GM12878 (cell line): ENCODE results near the gene EGFL8. TPM values are rescaled to one million over a fixed set of nuclear protein-coding genes. Genes with fewer than 3 reads are reported as not detected.

Source experiments
- ASH2L ChIP-seq: fragments of 300-600, 200-600 bp; sonication (generic); IDR thresholded peaks from 2 replicates; pipeline ENCODE4 v1.6.1; 2017; ENCODE audit warnings: low read depth, mild to moderate bottlenecking, borderline replicate concordance
- BMI1 ChIP-seq: fragments of 450-650 bp; IDR thresholded peaks from 2 replicates; pipeline ENCODE4 v1.6.1; 2016; ENCODE audit warnings: mild to moderate bottlenecking, moderate library complexity, borderline replicate concordance
- E2F4 ChIP-seq: IDR thresholded peaks from 2 replicates; pipeline ENCODE4 v1.6.1; 2012; ENCODE audit warnings: low read depth, low read length, improper control_type of control experiment
- MTA2 ChIP-seq: fragments of 450-650 bp; IDR thresholded peaks from 2 replicates; pipeline ENCODE4 v1.6.1; 2016; ENCODE audit warnings: low read depth, mild to moderate bottlenecking, moderate library complexity
- MTA3 ChIP-seq: IDR thresholded peaks from 2 replicates; pipeline ENCODE4 v1.6.1; 2012; ENCODE audit warnings: low read length, inconsistent platforms, borderline replicate concordance
- RUNX3 ChIP-seq: IDR thresholded peaks from 2 replicates; pipeline ENCODE4 v1.6.1; 2012; ENCODE audit warnings: low read length, inconsistent platforms
- SREBF2 ChIP-seq: IDR thresholded peaks from 2 replicates; pipeline ENCODE4 v1.6.1; 2012; ENCODE audit warnings: mild to moderate bottlenecking, low read length
- SUPT20H ChIP-seq: IDR thresholded peaks from 2 replicates; pipeline ENCODE4 v1.6.1; 2011; ENCODE audit warnings: low read depth, mild to moderate bottlenecking, low read length, moderate library complexity, borderline replicate concordance; ENCODE audit not compliant: control insufficient read depth
- SUZ12 ChIP-seq: fragments of 200-600 bp; sonication (generic); IDR thresholded peaks from one replicate; pipeline ENCODE4 v1.6.1; 2018; ENCODE audit warnings: antibody characterized with exemption, mild to moderate bottlenecking; ENCODE audit not compliant: unreplicated experiment
- TBL1XR1 ChIP-seq: IDR thresholded peaks from 2 replicates; pipeline ENCODE4 v1.6.1; 2012; ENCODE audit warnings: low read depth, low read length, improper control_type of control experiment
- USF2 ChIP-seq: IDR thresholded peaks from 2 replicates; pipeline ENCODE4 v1.6.1; 2011; ENCODE audit warnings: low read depth, low read length, improper control_type of control experiment, borderline replicate concordance
- YBX1 ChIP-seq: fragments of 450-650 bp; IDR thresholded peaks from 2 replicates; pipeline ENCODE4 v1.6.1; 2016; ENCODE audit warnings: antibody characterized with exemption
- YY1 ChIP-seq: IDR thresholded peaks from 2 replicates; pipeline ENCODE4 v1.6.1; 2011; ENCODE audit warnings: low read depth, mild to moderate bottlenecking, low read length
- ZBED1 ChIP-seq: IDR thresholded peaks from 2 replicates; pipeline ENCODE4 v1.6.1; 2016; ENCODE audit warnings: borderline replicate concordance
- ZNF384 ChIP-seq: IDR thresholded peaks from 2 replicates; pipeline ENCODE4 v1.6.1; 2012; ENCODE audit warnings: low read depth, mild to moderate bottlenecking, low read length, improper control_type of control experiment, borderline replicate concordance
- polyA plus RNA-seq, 11 experiments: library from polyadenylated mRNA; depleted of rRNA in 4 of 11; unstranded in 6 of 11; stranded (reverse) in 5 of 11; fragments of >200 nt; fragmentation: Nextera tagmentation in 4 of 11; fragmentation: Illumina TruSeq in 1 of 11; extraction: Ambion mirVana in 4 of 11; extraction: Trizol in 1 of 11; gene quantifications; 1 replicate in 1 of 11; 2 replicates in 10 of 11; pipeline versions ENCODE4 v1.2.1 to v1.2.3, GENCODE V29; 2011 to 2016; ENCODE audit warnings: inconsistent platforms in 2 of 11, missing spikeins in 2 of 11, low read depth in 1 of 11
- total RNA-seq, 4 experiments: library from RNA; depleted of rRNA in 3 of 4; stranded (reverse); fragments of >200 nt in 3 of 4; fragmentation: Illumina TruSeq in 1 of 4; extraction: Trizol in 1 of 4; gene quantifications; 2 replicates each; pipeline versions ENCODE4 v1.2.1 to v1.2.3, GENCODE V29; 2013 to 2021
- TF ChIP-seq, protein P1 (sequence below): IDR thresholded peaks from 2 replicates; pipeline ENCODE4 v1.6.1; 2012; ENCODE audit warnings: improper control_type of control experiment, low read depth, low read length; ENCODE audit not compliant: insufficient replicate concordance
- TF ChIP-seq, protein P2 (sequence below): IDR thresholded peaks from 2 replicates; pipeline ENCODE4 v1.6.1; 2011; ENCODE audit warnings: borderline replicate concordance, low read depth, mild to moderate bottlenecking, moderate library complexity, low read length; ENCODE audit not compliant: insufficient read depth, poor library complexity, severe bottlenecking
- TF ChIP-seq, protein P3 (sequence below): fragments of 450-650 bp; IDR thresholded peaks from 2 replicates; pipeline ENCODE4 v1.6.1; 2017; ENCODE audit warnings: mild to moderate bottlenecking, low read depth, inconsistent platforms; ENCODE audit not compliant: poor library complexity, severe bottlenecking

EGFL8 gene
- total and polyA plus RNA-seq, 10 of the 15 experiments (the other 5 are each of a cell fraction or from before 2014, with no cell fraction given), result 0.07 to 3.5 (median 1.4) TPM

GRCh38 chr6:32195902-32196681 is 31.7 kb downstream of the EGFL8 start (continued):
- TF ChIP-seq, protein P1, sequence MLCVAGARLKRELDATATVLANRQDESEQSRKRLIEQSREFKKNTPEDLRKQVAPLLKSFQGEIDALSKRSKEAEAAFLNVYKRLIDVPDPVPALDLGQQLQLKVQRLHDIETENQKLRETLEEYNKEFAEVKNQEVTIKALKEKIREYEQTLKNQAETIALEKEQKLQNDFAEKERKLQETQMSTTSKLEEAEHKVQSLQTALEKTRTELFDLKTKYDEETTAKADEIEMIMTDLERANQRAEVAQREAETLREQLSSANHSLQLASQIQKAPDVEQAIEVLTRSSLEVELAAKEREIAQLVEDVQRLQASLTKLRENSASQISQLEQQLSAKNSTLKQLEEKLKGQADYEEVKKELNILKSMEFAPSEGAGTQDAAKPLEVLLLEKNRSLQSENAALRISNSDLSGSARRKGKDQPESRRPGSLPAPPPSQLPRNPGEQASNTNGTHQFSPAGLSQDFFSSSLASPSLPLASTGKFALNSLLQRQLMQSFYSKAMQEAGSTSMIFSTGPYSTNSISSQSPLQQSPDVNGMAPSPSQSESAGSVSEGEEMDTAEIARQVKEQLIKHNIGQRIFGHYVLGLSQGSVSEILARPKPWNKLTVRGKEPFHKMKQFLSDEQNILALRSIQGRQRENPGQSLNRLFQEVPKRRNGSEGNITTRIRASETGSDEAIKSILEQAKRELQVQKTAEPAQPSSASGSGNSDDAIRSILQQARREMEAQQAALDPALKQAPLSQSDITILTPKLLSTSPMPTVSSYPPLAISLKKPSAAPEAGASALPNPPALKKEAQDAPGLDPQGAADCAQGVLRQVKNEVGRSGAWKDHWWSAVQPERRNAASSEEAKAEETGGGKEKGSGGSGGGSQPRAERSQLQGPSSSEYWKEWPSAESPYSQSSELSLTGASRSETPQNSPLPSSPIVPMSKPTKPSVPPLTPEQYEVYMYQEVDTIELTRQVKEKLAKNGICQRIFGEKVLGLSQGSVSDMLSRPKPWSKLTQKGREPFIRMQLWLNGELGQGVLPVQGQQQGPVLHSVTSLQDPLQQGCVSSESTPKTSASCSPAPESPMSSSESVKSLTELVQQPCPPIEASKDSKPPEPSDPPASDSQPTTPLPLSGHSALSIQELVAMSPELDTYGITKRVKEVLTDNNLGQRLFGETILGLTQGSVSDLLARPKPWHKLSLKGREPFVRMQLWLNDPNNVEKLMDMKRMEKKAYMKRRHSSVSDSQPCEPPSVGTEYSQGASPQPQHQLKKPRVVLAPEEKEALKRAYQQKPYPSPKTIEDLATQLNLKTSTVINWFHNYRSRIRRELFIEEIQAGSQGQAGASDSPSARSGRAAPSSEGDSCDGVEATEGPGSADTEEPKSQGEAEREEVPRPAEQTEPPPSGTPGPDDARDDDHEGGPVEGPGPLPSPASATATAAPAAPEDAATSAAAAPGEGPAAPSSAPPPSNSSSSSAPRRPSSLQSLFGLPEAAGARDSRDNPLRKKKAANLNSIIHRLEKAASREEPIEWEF, result peak; percentile 72
- no peak; the same call in 1 of the 2 replicates for TF ChIP-seq USF2
- no peak for TF ChIP-seq YBX1
- TF ChIP-seq ASH2L, result 0 out of 2 replicates have a peak, but pooled peaks have one; percentile 63
- peak; percentile 88 for TF ChIP-seq BMI1
- TF ChIP-seq, protein P2, sequence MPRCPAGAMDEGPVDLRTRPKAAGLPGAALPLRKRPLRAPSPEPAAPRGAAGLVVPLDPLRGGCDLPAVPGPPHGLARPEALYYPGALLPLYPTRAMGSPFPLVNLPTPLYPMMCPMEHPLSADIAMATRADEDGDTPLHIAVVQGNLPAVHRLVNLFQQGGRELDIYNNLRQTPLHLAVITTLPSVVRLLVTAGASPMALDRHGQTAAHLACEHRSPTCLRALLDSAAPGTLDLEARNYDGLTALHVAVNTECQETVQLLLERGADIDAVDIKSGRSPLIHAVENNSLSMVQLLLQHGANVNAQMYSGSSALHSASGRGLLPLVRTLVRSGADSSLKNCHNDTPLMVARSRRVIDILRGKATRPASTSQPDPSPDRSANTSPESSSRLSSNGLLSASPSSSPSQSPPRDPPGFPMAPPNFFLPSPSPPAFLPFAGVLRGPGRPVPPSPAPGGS, result peak; percentile 84
- TF ChIP-seq ZBED1, result peak; percentile 61; the same call in 1 of the 2 replicates
- no peak for TF ChIP-seq RUNX3
- no peak for TF ChIP-seq SREBF2
- TF ChIP-seq E2F4, result peak; percentile 72
- no peak for TF ChIP-seq SUPT20H
- TF ChIP-seq TBL1XR1, result peak; percentile 54; the same call in 1 of the 2 replicates
- no peak for TF ChIP-seq ZNF384
- peak; percentile 60; the same call in 1 of the 2 replicates for TF ChIP-seq MTA2
- no peak for TF ChIP-seq SUZ12
- TF ChIP-seq, protein P3, sequence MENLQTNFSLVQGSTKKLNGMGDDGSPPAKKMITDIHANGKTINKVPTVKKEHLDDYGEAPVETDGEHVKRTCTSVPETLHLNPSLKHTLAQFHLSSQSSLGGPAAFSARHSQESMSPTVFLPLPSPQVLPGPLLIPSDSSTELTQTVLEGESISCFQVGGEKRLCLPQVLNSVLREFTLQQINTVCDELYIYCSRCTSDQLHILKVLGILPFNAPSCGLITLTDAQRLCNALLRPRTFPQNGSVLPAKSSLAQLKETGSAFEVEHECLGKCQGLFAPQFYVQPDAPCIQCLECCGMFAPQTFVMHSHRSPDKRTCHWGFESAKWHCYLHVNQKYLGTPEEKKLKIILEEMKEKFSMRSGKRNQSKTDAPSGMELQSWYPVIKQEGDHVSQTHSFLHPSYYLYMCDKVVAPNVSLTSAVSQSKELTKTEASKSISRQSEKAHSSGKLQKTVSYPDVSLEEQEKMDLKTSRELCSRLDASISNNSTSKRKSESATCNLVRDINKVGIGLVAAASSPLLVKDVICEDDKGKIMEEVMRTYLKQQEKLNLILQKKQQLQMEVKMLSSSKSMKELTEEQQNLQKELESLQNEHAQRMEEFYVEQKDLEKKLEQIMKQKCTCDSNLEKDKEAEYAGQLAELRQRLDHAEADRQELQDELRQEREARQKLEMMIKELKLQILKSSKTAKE, result peak; percentile 68
- no peak for TF ChIP-seq MTA3
- peak; percentile 23 for TF ChIP-seq YY1
